ENCODE data around the gene OR4D2.
"Not testable (repeated sequence)": the region's sequence is repeated elsewhere in the genome, so short reads cannot be mapped to it uniquely, and the experiment has no call there.

DNA sequence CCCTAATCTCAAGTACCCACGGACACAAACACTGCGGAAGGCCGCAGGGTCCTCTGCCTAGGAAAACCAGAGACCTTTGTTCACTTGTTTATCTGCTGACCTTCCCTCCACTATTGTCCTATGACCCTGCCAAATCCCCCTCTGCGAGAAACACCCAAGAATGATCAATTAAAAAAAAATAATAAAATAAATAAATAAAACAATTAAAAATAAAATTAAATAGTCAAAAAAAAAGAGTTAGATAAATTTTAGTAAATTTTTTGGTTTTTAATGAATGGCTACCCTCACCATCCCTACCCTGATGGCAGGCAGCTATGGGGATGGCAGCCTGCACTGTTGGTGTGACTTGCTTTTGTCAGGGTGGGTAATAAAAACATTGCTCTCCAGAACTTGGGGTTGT is 23.4 kb upstream of the OR4D2 start:
- TF ChIP-seq, protein P1, sequence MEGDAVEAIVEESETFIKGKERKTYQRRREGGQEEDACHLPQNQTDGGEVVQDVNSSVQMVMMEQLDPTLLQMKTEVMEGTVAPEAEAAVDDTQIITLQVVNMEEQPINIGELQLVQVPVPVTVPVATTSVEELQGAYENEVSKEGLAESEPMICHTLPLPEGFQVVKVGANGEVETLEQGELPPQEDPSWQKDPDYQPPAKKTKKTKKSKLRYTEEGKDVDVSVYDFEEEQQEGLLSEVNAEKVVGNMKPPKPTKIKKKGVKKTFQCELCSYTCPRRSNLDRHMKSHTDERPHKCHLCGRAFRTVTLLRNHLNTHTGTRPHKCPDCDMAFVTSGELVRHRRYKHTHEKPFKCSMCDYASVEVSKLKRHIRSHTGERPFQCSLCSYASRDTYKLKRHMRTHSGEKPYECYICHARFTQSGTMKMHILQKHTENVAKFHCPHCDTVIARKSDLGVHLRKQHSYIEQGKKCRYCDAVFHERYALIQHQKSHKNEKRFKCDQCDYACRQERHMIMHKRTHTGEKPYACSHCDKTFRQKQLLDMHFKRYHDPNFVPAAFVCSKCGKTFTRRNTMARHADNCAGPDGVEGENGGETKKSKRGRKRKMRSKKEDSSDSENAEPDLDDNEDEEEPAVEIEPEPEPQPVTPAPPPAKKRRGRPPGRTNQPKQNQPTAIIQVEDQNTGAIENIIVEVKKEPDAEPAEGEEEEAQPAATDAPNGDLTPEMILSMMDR (IDR thresholded peaks at IDR 0.05): not testable (repeated sequence)
- not testable (repeated sequence) for TF ChIP-seq ZFX (IDR thresholded peaks at IDR 0.05; ENCODE audit: borderline replicate concordance)

Data from 22Rv1 (cell line).